Mesendoderm (in vitro differentiated cells): ENCODE data around the gene CASTOR2.
"Not testable (repeated sequence)": the region's sequence is repeated elsewhere in the genome, so short reads cannot be mapped to it uniquely, and the experiment has no call there.

Experiments used
- DNase-seq: peaks from one replicate; pipeline ENCODE4 v3.0.0; 2013
- H2AK5ac ChIP-seq: 2 replicates; pipeline ENCODE4 v1.6.1; 2013; ENCODE audit warnings: low read length, inconsistent platforms
- H2BK120ac ChIP-seq: 2 replicates; pipeline ENCODE4 v1.6.1; 2013; ENCODE audit warnings: low read depth, mild to moderate bottlenecking, low read length, moderate library complexity, mixed read lengths
- H2BK15ac ChIP-seq: replicated peaks from 2 replicates; pipeline ENCODE4 v1.6.1; 2013; ENCODE audit warnings: low read depth, mild to moderate bottlenecking, moderate library complexity
- H2BK5ac ChIP-seq: 2 replicates; pipeline ENCODE4 v1.6.1; 2013; ENCODE audit warnings: low read length, inconsistent platforms
- H3K18ac ChIP-seq: 2 replicates; pipeline ENCODE4 v1.6.1; 2013; ENCODE audit warnings: mild to moderate bottlenecking, low read length, mixed read lengths
- H3K23ac ChIP-seq: one replicate; pipeline ENCODE4 v1.6.1; 2013; ENCODE audit warnings: low read length
- H3K27ac ChIP-seq: 2 replicates; pipeline ENCODE4 v1.5.1; 2013; ENCODE audit warnings: low read depth, mild to moderate bottlenecking, inconsistent platforms, low read length, moderate library complexity
- H3K27me3 ChIP-seq: 2 replicates; pipeline ENCODE4 v1.6.1; 2013; ENCODE audit warnings: low read length, control low read depth, mild to moderate bottlenecking, inconsistent platforms; ENCODE audit not compliant: insufficient read depth, poor library complexity
- H3K36me3 ChIP-seq: 2 replicates; pipeline ENCODE4 v1.6.1; 2013; ENCODE audit warnings: low read length, inconsistent platforms; ENCODE audit not compliant: control insufficient read depth, insufficient read depth
- H3K4ac ChIP-seq: one replicate; pipeline ENCODE4 v1.6.1; 2013; ENCODE audit warnings: low read depth, mild to moderate bottlenecking, low read length, moderate library complexity
- H3K4me1 ChIP-seq: 2 replicates; pipeline ENCODE4 v1.6.1; 2013; ENCODE audit warnings: low read depth, low read length, inconsistent platforms; ENCODE audit not compliant: control insufficient read depth
- H3K4me2 ChIP-seq: 2 replicates; pipeline ENCODE4 v1.6.1; 2013; ENCODE audit warnings: low read length
- H3K4me3 ChIP-seq: 2 replicates; pipeline ENCODE4 v1.5.1; 2013; ENCODE audit warnings: mild to moderate bottlenecking, low read length
- H3K56ac ChIP-seq: one replicate; pipeline ENCODE4 v1.6.1; 2013; ENCODE audit warnings: low read length
- H3K79me1 ChIP-seq: 2 replicates; pipeline ENCODE4 v1.6.1; 2013; ENCODE audit warnings: low read length, inconsistent platforms
- H3K79me2 ChIP-seq: 2 replicates; pipeline ENCODE4 v1.6.1; 2013; ENCODE audit warnings: mild to moderate bottlenecking, low read length; ENCODE audit not compliant: control insufficient read depth, insufficient read depth
- H3K9ac ChIP-seq: 2 replicates; pipeline ENCODE4 v1.6.1; 2013; ENCODE audit warnings: low read length, inconsistent platforms
- H4K5ac ChIP-seq: one replicate; pipeline ENCODE4 v1.6.1; 2013; ENCODE audit warnings: low read length
- H4K8ac ChIP-seq: one replicate; pipeline ENCODE4 v1.6.1; 2013; ENCODE audit warnings: low read depth, mild to moderate bottlenecking, control low read depth, low read length, moderate library complexity
- WGBS: extraction: QIAGEN DNeasy Blood & Tissue Kit; methylation state at CpG from one replicate; pipeline ENCODE4 v1.1.7; 2013; ENCODE audit warnings: low lambda C conversion rate, missing lambda C conversion rate; ENCODE audit not compliant: insufficient coverage; ENCODE audit errors: extremely low coverage; 5-methylcytosine and 5-hydroxymethylcytosine counted together

Gene CASTOR2

DNA sequence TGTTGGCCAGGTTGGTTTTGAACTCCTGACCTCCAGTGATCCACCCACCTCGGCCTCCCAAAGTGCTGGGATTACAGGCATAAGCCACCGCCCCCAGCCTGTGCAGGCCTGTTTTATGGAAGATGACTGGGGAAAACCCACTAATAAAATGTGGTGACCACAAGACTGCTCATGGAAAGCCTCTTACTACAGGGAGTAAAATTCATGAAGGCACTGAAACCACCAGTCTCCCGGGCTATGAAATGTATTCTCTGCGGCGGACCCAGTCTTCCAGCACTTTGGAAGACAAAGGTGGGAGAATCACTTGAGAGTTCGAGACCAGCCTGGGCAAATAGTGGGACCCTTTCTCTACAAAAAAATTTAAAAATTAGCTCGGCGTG, 109.7 kb downstream of the CASTOR2 start:
- not testable (repeated sequence) for H3K36me3 ChIP-seq, H3K9ac ChIP-seq, H3K4me2 ChIP-seq, H4K5ac ChIP-seq, H2BK120ac ChIP-seq, H3K4me1 ChIP-seq, H3K79me2 ChIP-seq, H2BK15ac ChIP-seq, H2AK5ac ChIP-seq, H3K56ac ChIP-seq, H3K79me1 ChIP-seq, H3K4ac ChIP-seq, H3K4me3 ChIP-seq, H2BK5ac ChIP-seq, H3K27ac ChIP-seq, H3K27me3 ChIP-seq, DNase-seq, H3K18ac ChIP-seq, H4K8ac ChIP-seq, H3K23ac ChIP-seq
- no CpG with 5 or more reads among the region's 8 CpGs for WGBS
